OCI-LY1 (cell line): Measurements from ENCODE around the gene HCRTR1.

Source experiments
- H2AFZ ChIP-seq: fragments of 200-600 bp; sonication (generic), shearing (Covaris generic); 2 replicates; pipeline ENCODE4 v1.6.0; 2014; ENCODE audit warnings: antibody characterized with exemption, mild to moderate bottlenecking, low read length
- H3F3A ChIP-seq: fragments of 200-600 bp; sonication (generic), shearing (Covaris generic); 2 replicates; pipeline ENCODE4 v1.6.0; 2014; ENCODE audit warnings: mild to moderate bottlenecking, antibody characterized with exemption, low read length, moderate library complexity; ENCODE audit not compliant: insufficient read depth
- H3K27ac ChIP-seq: fragments of 200-600 bp; sonication (generic); 2 replicates; pipeline ENCODE4 v1.5.1; 2014; ENCODE audit warnings: low read length, mixed run types, mild to moderate bottlenecking, low read depth; ENCODE audit not compliant: poor library complexity, severe bottlenecking
- H3K27me3 ChIP-seq: fragments of 200-600 bp; sonication (generic); 2 replicates; pipeline ENCODE4 v1.6.0; 2014; ENCODE audit warnings: antibody characterized with exemption, mild to moderate bottlenecking, low read length, moderate library complexity; ENCODE audit not compliant: insufficient read depth
- H3K36me3 ChIP-seq: fragments of 200-600 bp; sonication (generic); 2 replicates; pipeline ENCODE4 v1.6.1; 2014; ENCODE audit warnings: mild to moderate bottlenecking, antibody characterized with exemption, low read length, moderate library complexity, mixed read lengths; ENCODE audit not compliant: insufficient read depth
- H3K4me1 ChIP-seq: fragments of 200-600 bp; sonication (generic); 2 replicates; pipeline ENCODE4 v1.5.1; 2014; ENCODE audit warnings: mild to moderate bottlenecking, low read length, moderate library complexity; ENCODE audit not compliant: insufficient read depth, severe bottlenecking
- H3K4me2 ChIP-seq: fragments of 200-600 bp; sonication (generic), shearing (Covaris generic); 2 replicates; pipeline ENCODE4 v1.6.1; 2014; ENCODE audit warnings: low read length
- H3K4me3 ChIP-seq: fragments of 200-600 bp; sonication (generic); 2 replicates; pipeline ENCODE4 v1.5.1; 2014; ENCODE audit warnings: low read length, low read depth, mild to moderate bottlenecking, mixed read lengths; ENCODE audit not compliant: poor library complexity, severe bottlenecking
- H3K79me2 ChIP-seq: fragments of 200-600 bp; shearing (Covaris generic); 2 replicates; pipeline ENCODE4 v1.6.1; 2016; ENCODE audit warnings: mixed run types, low read length, mixed read lengths; ENCODE audit not compliant: insufficient read depth
- H3K9ac ChIP-seq: fragments of 200-600 bp; sonication (generic), shearing (Covaris generic); 2 replicates; pipeline ENCODE4 v1.6.1; 2014; ENCODE audit warnings: mild to moderate bottlenecking, low read length, mixed read lengths
- H3K9me2 ChIP-seq: fragments of 200-600 bp; sonication (generic), shearing (Covaris generic); 2 replicates; pipeline ENCODE4 v1.6.1; 2014; ENCODE audit warnings: low read depth, mild to moderate bottlenecking, low read length, mixed read lengths
- H3K9me3 ChIP-seq: fragments of 200-600 bp; shearing (Covaris generic); 2 replicates; pipeline ENCODE4 v1.6.1; 2014; ENCODE audit warnings: low read length, mixed read lengths
- H4K20me1 ChIP-seq: fragments of 200-600 bp; sonication (generic), shearing (Covaris generic); 2 replicates; pipeline ENCODE4 v1.6.0; 2016; ENCODE audit warnings: mild to moderate bottlenecking, low read length; ENCODE audit not compliant: insufficient read depth
- EZH2 ChIP-seq: fragments of 200-600 bp; sonication (generic), shearing (Covaris generic); IDR thresholded peaks from 2 replicates; pipeline ENCODE4 v1.8.0; 2017; ENCODE audit warnings: borderline replicate concordance, mixed run types, mild to moderate bottlenecking, antibody characterized with exemption, low read length, moderate library complexity, mixed read lengths
- TF ChIP-seq, protein P1 (sequence below): fragments of 200-600 bp; sonication (generic), shearing (Covaris generic); IDR thresholded peaks from 2 replicates; pipeline ENCODE4 v1.5.1; 2017; ENCODE audit warnings: mild to moderate bottlenecking, antibody characterized with exemption, low read length, moderate library complexity, mixed read lengths

The HCRTR1 gene

DNA sequence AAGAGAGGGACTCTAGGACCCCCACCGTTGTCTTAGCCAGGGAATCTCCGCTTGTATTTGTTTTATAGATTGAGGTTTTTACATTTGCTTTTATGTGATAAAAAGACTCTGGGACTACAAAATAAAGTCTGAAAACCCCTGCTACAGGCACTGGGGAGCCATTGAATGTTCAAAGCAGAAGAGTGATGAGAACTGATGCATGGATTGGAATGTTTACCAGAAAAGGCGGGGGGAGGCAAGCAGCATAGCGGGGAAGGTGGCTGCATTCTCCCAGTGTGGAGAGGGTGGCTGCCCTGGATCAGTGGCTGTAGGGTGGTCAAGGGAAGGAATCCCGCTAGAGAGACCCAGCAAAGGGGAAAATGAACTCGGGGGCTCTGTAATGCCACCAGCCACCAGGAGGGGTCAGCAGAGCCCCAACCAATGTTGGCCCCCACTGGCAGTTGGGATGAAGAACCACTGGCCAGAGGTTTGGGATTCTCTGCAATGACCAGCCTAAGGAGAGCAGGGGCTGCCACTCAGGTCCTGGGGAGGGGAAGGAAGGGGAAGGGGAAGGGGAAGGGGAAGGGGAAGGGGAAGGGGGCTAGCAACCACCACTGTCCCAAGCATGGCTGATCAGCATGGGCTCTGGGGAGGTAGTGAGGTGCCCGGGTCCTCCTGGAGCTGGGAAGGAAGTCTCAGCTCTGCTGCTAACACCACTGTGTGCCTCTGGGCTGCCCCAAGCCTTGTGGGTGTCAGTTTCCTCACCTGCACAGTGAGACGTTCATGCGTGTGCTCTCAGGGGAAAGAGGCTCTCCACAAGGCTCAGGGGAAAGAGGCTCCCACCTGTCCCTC is 46.3 kb downstream of the HCRTR1 start:
- Histone ChIP-seq H3K4me2 (no peak overlapping the region), H3K27me3 (0 out of 2 replicates have a peak, but pooled peaks cover 9% of the 10 kb centered on the region), H3K4me3 (no peak overlapping the region), H3F3A (no peaks in the 10 kb centered on the region), H3K4me1 (no peaks in the 10 kb centered on the region), H4K20me1 (no peaks in the 10 kb centered on the region), H3K27ac (no peak overlapping the region), H3K36me3 (no peaks in the 10 kb centered on the region), H3K9me2 (no peaks in the 10 kb centered on the region), H2AFZ (no peak overlapping the region), H3K9ac (no peak overlapping the region), H3K79me2 (no peaks in the 10 kb centered on the region), H3K9me3 (no peaks in the 10 kb centered on the region)
- no peak for TF ChIP-seq EZH2
- TF ChIP-seq, protein P1, sequence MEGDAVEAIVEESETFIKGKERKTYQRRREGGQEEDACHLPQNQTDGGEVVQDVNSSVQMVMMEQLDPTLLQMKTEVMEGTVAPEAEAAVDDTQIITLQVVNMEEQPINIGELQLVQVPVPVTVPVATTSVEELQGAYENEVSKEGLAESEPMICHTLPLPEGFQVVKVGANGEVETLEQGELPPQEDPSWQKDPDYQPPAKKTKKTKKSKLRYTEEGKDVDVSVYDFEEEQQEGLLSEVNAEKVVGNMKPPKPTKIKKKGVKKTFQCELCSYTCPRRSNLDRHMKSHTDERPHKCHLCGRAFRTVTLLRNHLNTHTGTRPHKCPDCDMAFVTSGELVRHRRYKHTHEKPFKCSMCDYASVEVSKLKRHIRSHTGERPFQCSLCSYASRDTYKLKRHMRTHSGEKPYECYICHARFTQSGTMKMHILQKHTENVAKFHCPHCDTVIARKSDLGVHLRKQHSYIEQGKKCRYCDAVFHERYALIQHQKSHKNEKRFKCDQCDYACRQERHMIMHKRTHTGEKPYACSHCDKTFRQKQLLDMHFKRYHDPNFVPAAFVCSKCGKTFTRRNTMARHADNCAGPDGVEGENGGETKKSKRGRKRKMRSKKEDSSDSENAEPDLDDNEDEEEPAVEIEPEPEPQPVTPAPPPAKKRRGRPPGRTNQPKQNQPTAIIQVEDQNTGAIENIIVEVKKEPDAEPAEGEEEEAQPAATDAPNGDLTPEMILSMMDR, result peak; percentile 91

- Histone ChIP-seq H3K4me2 (no peak overlapping the region), H3K9ac (no peak overlapping the region), H3K9me2 (no peaks in the 10 kb centered on the region), H3K79me2 (no peaks in the 10 kb centered on the region), H4K20me1 (no peaks in the 10 kb centered on the region), H2AFZ (no peak overlapping the region), H3K27me3 (0 out of 2 replicates have a peak, but pooled peaks cover 9% of the 10 kb centered on the region), H3K4me1 (no peaks in the 10 kb centered on the region), H3K4me3 (no peak overlapping the region), H3K27ac (no peak overlapping the region), H3F3A (no peaks in the 10 kb centered on the region), H3K9me3 (no peaks in the 10 kb centered on the region), H3K36me3 (no peaks in the 10 kb centered on the region)
- TF ChIP-seq, protein P1, result no peak
- no peak for TF ChIP-seq EZH2
Measured at GRCh38 chr1:31664528-31664927, 47.0 kb downstream of the HCRTR1 start.

- no peak overlapping the region for H2AFZ ChIP-seq
- H3K36me3 ChIP-seq, result no peaks in the 10 kb centered on the region
- H3K9me3 ChIP-seq, result no peaks in the 10 kb centered on the region
- TF ChIP-seq, protein P1, result no peak
- no peak for TF ChIP-seq EZH2
- no peak overlapping the region for H3K4me3 ChIP-seq
- H4K20me1 ChIP-seq, result no peaks in the 10 kb centered on the region
- H3K79me2 ChIP-seq, result no peaks in the 10 kb centered on the region
- H3K9ac ChIP-seq, result no peak overlapping the region
- H3K9me2 ChIP-seq, result no peaks in the 10 kb centered on the region
- 0 out of 2 replicates have a peak, but pooled peaks cover 9% of the 10 kb centered on the region for H3K27me3 ChIP-seq
- no peak overlapping the region for H3K4me2 ChIP-seq
- H3K4me1 ChIP-seq, result no peaks in the 10 kb centered on the region
- H3F3A ChIP-seq, result no peaks in the 10 kb centered on the region
- H3K27ac ChIP-seq, result no peak overlapping the region
Measured at GRCh38 chr1:31665234-31665878, 47.9 kb downstream of the HCRTR1 start.
